Prostate gland (tissue), 2 donors: Measurements from ENCODE around the gene VPS39.

Experiments used
- CTCF ChIP-seq, 4 experiments: fragments of 200-600 bp in 2 of 4; fragments of 450-650 bp in 2 of 4; sonication (generic) in 2 of 4; IDR thresholded peaks; 1 replicate in 3 of 4; 2 replicates in 1 of 4; pipeline ENCODE4 v1.5.1; 2016 to 2019; ENCODE audit warnings: antibody characterized with exemption in 4 of 4, mild to moderate bottlenecking in 2 of 4, moderate library complexity in 2 of 4
- POLR2AphosphoS5 ChIP-seq: sonication (generic); formaldehyde crosslinking; IDR thresholded peaks from one replicate; pipeline ENCODE4 v1.6.1; 2017; ENCODE audit warnings: antibody characterized with exemption

- TF ChIP-seq CTCF (IDR thresholded peaks at IDR 0.05) (no peak), POLR2AphosphoS5 (no peak)
Observed at GRCh38 chr15:42163291-42163690, 44.8 kb downstream of the VPS39 start.
